ENCODE measurements around the gene SVOP.

Gene SVOP

GRCh38 chr12:108966378-108967151, 54.3 kb downstream of the SVOP start:
- ChIA-PET CTCF (interaction anchor here (0.8 to 1.2 kb wide), 3 partner anchors 9 to 84 kb away, joined by 3 to 4 read pairs (median 3); no protein-coding TSS in a partner anchor), POLR2A (ENCODE audit: low non-redundant PET) (no interaction called here)
- DNase-seq (ENCODE audit: low spot score), result no peak
- no peak overlapping the region for H3K27ac ChIP-seq
- TF ChIP-seq, protein P1, sequence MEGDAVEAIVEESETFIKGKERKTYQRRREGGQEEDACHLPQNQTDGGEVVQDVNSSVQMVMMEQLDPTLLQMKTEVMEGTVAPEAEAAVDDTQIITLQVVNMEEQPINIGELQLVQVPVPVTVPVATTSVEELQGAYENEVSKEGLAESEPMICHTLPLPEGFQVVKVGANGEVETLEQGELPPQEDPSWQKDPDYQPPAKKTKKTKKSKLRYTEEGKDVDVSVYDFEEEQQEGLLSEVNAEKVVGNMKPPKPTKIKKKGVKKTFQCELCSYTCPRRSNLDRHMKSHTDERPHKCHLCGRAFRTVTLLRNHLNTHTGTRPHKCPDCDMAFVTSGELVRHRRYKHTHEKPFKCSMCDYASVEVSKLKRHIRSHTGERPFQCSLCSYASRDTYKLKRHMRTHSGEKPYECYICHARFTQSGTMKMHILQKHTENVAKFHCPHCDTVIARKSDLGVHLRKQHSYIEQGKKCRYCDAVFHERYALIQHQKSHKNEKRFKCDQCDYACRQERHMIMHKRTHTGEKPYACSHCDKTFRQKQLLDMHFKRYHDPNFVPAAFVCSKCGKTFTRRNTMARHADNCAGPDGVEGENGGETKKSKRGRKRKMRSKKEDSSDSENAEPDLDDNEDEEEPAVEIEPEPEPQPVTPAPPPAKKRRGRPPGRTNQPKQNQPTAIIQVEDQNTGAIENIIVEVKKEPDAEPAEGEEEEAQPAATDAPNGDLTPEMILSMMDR (conservative IDR thresholded peaks at IDR 0.05; ENCODE audit: low read depth), result no peak

DNA sequence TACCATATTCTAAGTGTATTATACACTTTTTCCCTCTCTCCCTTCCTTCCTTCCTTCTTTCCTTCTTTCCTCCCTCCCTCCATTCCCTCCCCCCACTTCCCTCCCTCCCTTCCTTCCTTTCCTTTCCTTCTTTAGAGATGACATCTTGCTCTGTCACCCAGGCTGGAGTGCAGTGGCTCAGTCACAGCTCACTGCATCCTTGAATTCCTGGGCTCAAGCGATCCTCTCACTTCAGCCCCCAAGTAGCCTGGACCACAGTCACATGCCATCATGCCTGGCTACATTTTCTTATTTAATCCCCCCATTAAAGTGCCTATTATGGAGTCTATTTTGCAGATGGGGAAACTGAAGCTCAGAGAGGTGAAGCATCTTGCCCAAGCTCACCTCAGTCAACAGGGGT, 55.0 kb downstream of the SVOP start:
- POLR2A ChIA-PET (ENCODE audit: low non-redundant PET), result no interaction called here
- TF ChIP-seq, protein P1 (conservative IDR thresholded peaks at IDR 0.05; ENCODE audit: low read depth), result no peak
- CTCF ChIA-PET, result interaction anchor here (0.6 to 1.2 kb wide), 3 partner anchors 15 to 768 kb away, joined by 3 to 4 read pairs (median 4); no protein-coding TSS in a partner anchor
- no peak overlapping the region for H3K27ac ChIP-seq
- no peak for DNase-seq (ENCODE audit: low spot score)

DNA sequence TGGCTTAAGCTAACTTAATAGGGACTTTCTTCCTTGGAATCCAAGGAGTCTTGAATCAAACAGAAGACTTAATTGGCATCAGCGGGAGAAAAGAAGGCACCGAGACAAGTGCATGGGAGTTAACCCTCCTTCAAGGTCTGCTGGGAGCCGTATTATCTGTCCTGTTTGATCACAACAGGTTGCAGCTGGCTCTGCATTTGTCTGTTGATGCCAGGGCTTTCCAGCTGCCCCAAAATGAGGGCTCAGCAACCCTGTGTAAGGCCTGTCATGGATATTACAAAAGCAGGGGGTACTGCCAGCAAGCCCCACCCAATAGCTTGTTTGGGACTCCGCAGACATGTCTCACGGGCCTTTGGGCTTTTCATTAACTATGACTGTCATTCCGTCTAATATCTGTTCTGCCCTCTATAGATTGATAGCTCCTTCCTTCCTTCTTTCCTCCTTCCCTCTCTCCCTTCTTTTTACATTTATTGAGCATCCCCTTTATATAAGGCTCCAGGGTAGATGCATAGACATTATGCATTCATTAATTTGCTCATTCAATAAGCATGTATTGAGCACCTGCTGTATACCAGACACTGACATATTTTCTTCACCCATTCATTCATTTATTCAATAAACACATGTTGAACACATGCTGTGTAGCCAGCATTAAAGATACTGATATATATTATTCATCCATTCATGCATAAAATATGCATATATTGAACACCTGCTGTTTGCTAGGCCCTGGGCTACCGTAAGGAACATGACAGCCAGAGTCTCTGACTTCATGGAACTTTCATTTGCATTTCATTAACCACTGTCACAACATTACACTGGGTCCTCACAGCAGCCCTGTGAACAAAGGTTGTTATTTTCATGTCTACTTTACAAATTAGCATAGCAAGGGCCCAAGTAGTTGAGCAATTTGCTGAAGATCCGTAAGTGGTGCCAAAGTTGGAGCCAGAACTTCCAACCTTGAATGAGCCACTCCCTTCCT, 56.2 kb downstream of the SVOP start:
- POLR2A ChIA-PET (ENCODE audit: low non-redundant PET), result no interaction called here
- H3K27ac ChIP-seq, result no peak overlapping the region
- TF ChIP-seq, protein P1 (conservative IDR thresholded peaks at IDR 0.05; ENCODE audit: low read depth), result no peak
- no peak for DNase-seq (ENCODE audit: low spot score)
- CTCF ChIA-PET, result interaction anchor here (0.7 kb wide), 1 partner anchor 48 kb away, joined by 4 read pairs; no protein-coding TSS in a partner anchor

GRCh38 chr12:108962256-108962655, 58.6 kb downstream of the SVOP start:
- ChIA-PET POLR2A (ENCODE audit: low non-redundant PET) (no interaction called here), CTCF (interaction anchor here (0.7 kb wide), 1 partner anchor 529 kb away, joined by 3 read pairs; no protein-coding TSS in a partner anchor)
- no peak overlapping the region for H3K27ac ChIP-seq
- TF ChIP-seq, protein P1 (conservative IDR thresholded peaks at IDR 0.05; ENCODE audit: low read depth), result no peak
- no peak for DNase-seq (ENCODE audit: low spot score)

DNA sequence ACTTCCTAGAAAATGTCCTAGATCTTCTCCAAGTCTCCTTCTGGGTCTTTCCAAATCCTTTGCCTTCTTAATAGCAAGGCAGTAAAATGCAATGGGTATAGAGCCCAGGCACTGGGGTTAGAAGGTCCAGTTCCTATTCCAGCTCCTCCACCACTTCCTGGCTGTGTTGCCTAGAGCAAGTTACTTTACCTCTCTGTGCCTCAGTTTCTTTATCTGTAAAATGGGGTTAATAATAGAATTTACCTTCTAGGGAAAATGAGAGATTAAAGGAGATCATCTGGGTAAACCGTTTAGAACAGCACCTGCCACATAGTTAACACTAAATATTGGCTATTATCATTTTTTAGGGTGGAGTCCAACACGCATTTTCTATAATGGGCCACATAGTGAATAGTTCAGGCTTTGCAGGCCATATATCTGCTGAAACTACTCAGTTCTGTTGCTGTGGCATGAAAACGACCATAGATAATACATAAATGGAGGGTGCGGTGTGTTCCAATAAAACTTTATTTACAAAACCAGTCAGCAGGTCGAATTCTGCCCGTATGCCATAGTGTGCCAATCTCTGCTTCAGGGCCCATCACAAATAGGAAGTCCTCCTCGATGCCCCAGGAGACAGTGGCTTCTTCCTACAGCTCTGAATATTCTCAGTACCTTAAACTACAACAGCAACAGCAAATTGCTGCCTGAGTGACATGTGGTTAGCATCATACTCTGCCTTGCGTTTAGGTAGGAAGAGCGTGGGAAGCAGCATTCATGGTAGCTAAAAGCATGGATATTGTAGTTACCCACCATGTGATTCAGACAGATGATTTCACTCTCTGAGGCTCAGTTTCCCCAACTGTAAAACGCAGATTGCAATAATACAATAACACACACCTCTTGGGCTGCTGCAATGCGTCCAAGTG, 60.9 kb downstream of the SVOP start:
- DNase-seq (ENCODE audit: low spot score), result no peak
- ChIA-PET CTCF (no interaction called here), POLR2A (ENCODE audit: low non-redundant PET) (no interaction called here)
- no peak overlapping the region for H3K27ac ChIP-seq
- TF ChIP-seq, protein P1 (conservative IDR thresholded peaks at IDR 0.05; ENCODE audit: low read depth), result no peak

Data from RWPE1 (cell line).